Gastroesophageal sphincter (tissue), 4 donors: ENCODE measurements around the gene TAF4. TPM values are rescaled to one million over a fixed set of nuclear protein-coding genes. Genes with fewer than 3 reads are reported as not detected.
A peak's percentile ranks its signal among the peaks of the same experiment; 100 is the strongest.

ENCODE experiments used
- ATAC-seq: fragments of 150-250 bp; one replicate; pipeline ENCODE4 v1.9.1; 2016; ENCODE audit warnings: mild to moderate bottlenecking, moderate library complexity
- H3K27ac ChIP-seq, 4 donors: fragments of 200-600 bp; sonication (generic) in 3 of 4; 1 replicate in 3 of 4; 2 replicates in 1 of 4; pipeline ENCODE4 v1.5.1; 2016 to 2019
- H3K27me3 ChIP-seq: fragments of 200-600 bp; sonication (generic); one replicate; pipeline ENCODE4 v1.5.1; 2019
- H3K36me3 ChIP-seq, 2 donors: fragments of 200-600 bp; sonication (generic); one replicate each; pipeline ENCODE4 v1.5.1; 2019; ENCODE audit warnings: control low read depth in 1 of 2
- H3K4me1 ChIP-seq, 3 donors: fragments of 200-600 bp; sonication (generic); 1 replicate in 2 of 3; 2 replicates in 1 of 3; pipeline ENCODE4 v1.5.1; 2016 to 2019; ENCODE audit warnings: control low read depth in 2 of 3
- H3K4me3 ChIP-seq, 2 donors: fragments of 200-600 bp; sonication (generic); one replicate each; pipeline ENCODE4 v1.5.1; 2019; ENCODE audit warnings: mild to moderate bottlenecking in 1 of 2, moderate library complexity in 1 of 2
- H3K9me3 ChIP-seq, 3 donors: fragments of 200-600 bp; sonication (generic); one replicate each; pipeline ENCODE4 v1.5.1; 2017 to 2019; ENCODE audit warnings: control low read depth in 2 of 3
- EP300 ChIP-seq: sonication (generic); formaldehyde crosslinking; IDR thresholded peaks from one replicate; pipeline ENCODE4 v1.6.1; 2017; ENCODE audit warnings: antibody characterized with exemption, mild to moderate bottlenecking
- POLR2A ChIP-seq, 2 donors: fragments of 450-650 bp; IDR thresholded peaks; one replicate each; pipeline ENCODE4 v1.6.1; 2017; ENCODE audit warnings: antibody characterized with exemption in 2 of 2, mild to moderate bottlenecking in 2 of 2, moderate library complexity in 1 of 2
- POLR2AphosphoS5 ChIP-seq: sonication (generic); formaldehyde crosslinking; IDR thresholded peaks from one replicate; pipeline ENCODE4 v1.6.1; 2017; ENCODE audit warnings: antibody characterized with exemption
- WGBS, 2 donors: methylation state at CpG; one replicate each; pipeline ENCODE4 v1.1.5; 2018; ENCODE audit warnings: low coverage in 1 of 2; 5-methylcytosine and 5-hydroxymethylcytosine counted together
- total RNA-seq, 4 donors: library from RNA; depleted of rRNA; stranded (reverse); fragments of >200 nt; gene quantifications; one replicate each; pipeline ENCODE4 v1.1.0, GENCODE V29; 2016
- TF ChIP-seq, protein P1 (sequence below), 4 experiments: fragments of 200-600 bp in 2 of 4; fragments of 450-650 bp in 2 of 4; sonication (generic) in 1 of 4; IDR thresholded peaks; one replicate each; pipeline ENCODE4 v1.5.1; 2017 to 2019; ENCODE audit warnings: antibody characterized with exemption in 4 of 4, mild to moderate bottlenecking in 2 of 4, moderate library complexity in 2 of 4

TAF4 gene
- total RNA-seq, 4 donors from 2014 or later = 7.6 to 19.9 (median 15.5) TPM

DNA sequence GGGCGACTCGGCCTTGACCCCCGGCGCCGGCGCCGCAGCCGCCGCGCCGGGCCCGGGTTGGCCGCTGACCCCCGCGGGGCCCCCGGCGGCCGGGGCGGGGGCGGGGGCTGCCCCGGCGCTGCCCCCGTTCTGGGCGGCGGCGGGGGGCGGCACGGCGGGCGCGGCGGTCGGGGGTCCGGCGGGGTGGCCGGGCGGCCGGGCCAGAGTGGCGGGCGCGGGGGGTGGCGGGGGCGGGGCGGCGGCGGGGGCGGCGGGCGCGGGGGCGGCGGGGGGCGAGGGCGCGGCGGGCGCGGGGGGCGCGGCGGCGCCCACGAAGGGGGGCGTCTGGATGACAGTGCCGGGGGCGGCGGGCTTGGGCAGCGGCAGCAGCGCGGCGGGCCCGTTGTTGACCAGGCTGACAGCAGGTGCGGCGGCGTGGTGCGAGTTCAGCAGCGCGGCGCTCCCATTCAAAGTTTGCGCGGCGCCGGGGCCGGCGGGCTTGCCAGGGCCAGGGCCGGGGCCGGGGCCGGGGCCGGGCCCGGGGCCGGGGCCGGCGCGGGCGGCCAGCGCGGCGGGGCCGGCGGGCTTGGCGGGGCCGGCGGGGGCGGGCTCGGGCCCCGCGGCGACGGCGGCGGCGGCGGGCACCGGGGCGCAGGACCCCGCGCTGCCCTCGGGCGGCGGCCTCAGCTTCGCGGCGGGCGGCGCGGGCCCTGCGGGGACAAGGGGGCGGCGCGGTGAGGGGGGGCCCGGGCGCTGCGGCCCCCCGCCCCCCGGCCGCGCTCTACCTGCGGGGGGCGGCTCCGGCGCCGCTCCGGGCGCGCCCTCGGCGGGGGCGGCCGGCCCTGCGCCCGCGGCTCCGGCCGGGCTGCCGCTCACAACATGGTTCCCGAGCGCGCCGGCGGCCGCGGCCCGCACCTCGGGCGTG is 659 bp downstream of the TAF4 start:
- peak overlapping the region in 3 of 4 donors; percentile 83 to 93 (median 86) for H3K27ac ChIP-seq
- peak overlapping the region; percentile 74 to 77 for H3K4me3 ChIP-seq
- TF ChIP-seq, protein P1, sequence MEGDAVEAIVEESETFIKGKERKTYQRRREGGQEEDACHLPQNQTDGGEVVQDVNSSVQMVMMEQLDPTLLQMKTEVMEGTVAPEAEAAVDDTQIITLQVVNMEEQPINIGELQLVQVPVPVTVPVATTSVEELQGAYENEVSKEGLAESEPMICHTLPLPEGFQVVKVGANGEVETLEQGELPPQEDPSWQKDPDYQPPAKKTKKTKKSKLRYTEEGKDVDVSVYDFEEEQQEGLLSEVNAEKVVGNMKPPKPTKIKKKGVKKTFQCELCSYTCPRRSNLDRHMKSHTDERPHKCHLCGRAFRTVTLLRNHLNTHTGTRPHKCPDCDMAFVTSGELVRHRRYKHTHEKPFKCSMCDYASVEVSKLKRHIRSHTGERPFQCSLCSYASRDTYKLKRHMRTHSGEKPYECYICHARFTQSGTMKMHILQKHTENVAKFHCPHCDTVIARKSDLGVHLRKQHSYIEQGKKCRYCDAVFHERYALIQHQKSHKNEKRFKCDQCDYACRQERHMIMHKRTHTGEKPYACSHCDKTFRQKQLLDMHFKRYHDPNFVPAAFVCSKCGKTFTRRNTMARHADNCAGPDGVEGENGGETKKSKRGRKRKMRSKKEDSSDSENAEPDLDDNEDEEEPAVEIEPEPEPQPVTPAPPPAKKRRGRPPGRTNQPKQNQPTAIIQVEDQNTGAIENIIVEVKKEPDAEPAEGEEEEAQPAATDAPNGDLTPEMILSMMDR (IDR thresholded peaks at IDR 0.05) = no peak
- TF ChIP-seq POLR2AphosphoS5 = no peak
- no peak for TF ChIP-seq EP300
- TF ChIP-seq POLR2A (IDR thresholded peaks at IDR 0.05) = no peak
- H3K9me3 ChIP-seq = no peaks in the 10 kb centered on the region
- no peaks in the 10 kb centered on the region for H3K27me3 ChIP-seq
- peak; percentile 19 for ATAC-seq
- no peaks in the 10 kb centered on the region for H3K36me3 ChIP-seq
- peaks cover 0 to 53% (median 19%) of the 10 kb centered on the region in 3 donors for H3K4me1 ChIP-seq
- no CpG with 5 or more reads among the region's 165 CpGs for WGBS, 2 donors

DNA sequence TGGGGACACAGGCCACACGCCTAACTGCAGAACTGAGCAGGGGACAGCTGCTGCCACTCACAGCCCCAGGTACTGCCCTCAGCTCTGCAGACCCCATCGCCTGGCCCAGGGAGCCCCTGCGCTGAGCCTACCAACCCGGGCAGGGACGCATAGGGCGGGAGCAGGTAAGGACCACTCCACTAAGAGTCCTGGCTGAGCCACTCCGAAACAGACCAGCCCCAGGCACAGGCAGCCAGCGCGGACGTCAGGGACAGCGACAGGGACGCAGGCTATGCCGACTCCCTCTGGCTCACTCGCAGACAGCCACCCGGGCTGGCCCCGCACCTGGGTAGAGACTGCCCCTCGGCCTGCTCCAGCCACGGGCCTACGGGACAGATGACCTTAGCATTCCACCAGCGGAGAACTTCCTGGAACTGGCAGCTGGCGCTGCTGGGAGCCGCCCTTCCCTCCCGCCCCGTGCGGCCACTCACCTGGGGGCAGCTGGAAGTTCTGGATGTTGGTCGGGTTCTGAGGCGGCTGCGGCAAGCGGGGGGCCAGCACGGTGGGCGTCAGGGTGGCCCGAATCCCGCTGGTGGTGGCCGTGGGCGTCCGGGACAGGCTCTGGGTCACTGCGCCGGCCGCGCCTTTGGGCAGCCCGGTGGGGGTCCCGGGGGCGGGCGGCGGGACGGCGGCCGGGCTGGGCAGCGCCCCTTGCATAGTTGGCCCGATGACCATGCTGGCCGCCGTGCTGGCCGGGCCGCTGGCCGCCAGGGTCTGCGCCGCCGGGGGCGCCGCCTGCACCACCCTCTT is 1.5 kb downstream of the TAF4 start:
- peak overlapping the region; percentile 38 to 55 for H3K4me3 ChIP-seq
- no peaks in the 10 kb centered on the region for H3K9me3 ChIP-seq
- TF ChIP-seq, protein P1 (IDR thresholded peaks at IDR 0.05) = no peak
- TF ChIP-seq POLR2A (IDR thresholded peaks at IDR 0.05) = no peak
- no peak for TF ChIP-seq POLR2AphosphoS5
- no peak for TF ChIP-seq EP300
- H3K27me3 ChIP-seq = no peaks in the 10 kb centered on the region
- ATAC-seq = no peak
- peaks cover 0 to 55% (median 19%) of the 10 kb centered on the region in 3 donors for H3K4me1 ChIP-seq
- H3K36me3 ChIP-seq = no peaks in the 10 kb centered on the region
- WGBS, 2 donors = 20% methylated on average over 1 of the region's 60 CpGs; no CpG with 5 or more reads in 1 of the 2 donors
- peak overlapping the region in 3 of 4 donors; percentile 7 to 38 (median 14) for H3K27ac ChIP-seq

DNA sequence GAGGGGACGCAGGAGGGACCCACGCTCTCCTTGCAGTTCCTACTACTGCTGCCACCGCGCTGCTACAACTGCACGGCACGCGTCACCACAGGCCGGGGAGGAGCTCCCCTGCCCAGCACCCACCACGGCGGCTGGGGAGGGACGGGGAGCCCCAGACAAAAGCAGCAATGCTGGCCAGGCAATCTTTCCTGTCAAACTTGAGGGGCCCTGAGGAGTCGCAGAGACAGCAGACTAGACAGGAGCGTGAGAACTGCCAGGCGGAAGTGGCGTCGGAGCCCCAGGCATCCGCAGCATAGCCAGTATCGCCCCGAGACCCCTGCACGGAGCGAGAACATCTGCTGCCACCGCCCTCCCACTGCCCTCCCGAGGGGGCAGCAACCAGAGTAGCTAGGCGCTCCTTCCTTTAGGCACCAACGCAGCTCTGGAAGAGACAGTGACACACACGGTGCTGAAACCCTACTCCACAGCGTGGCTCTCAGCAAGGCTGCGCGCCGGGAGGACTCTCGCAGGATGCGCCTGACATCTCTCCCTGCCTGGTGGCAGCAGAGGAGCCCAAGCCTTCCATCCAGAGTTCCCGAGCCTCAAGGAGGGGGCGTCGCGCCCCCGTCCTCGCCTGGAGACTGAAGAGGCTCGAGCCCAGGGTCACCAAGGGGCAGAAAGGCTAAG is 2.2 kb downstream of the TAF4 start:
- peak overlapping the region in 1 of 2 donors; percentile 55 for H3K4me3 ChIP-seq
- ATAC-seq = no peak
- H3K27ac ChIP-seq = peak overlapping the region in 2 of 4 donors; percentile 14 to 26
- TF ChIP-seq POLR2AphosphoS5 (no peak), EP300 (no peak), POLR2A (IDR thresholded peaks at IDR 0.05) (no peak)
- TF ChIP-seq, protein P1 (IDR thresholded peaks at IDR 0.05) = no peak
- no CpG with 5 or more reads among the region's 39 CpGs for WGBS, 2 donors
- H3K4me1 ChIP-seq = peaks cover 0 to 53% (median 19%) of the 10 kb centered on the region in 3 donors
- no peaks in the 10 kb centered on the region for H3K27me3 ChIP-seq
- H3K9me3 ChIP-seq = no peaks in the 10 kb centered on the region
- no peaks in the 10 kb centered on the region for H3K36me3 ChIP-seq

DNA sequence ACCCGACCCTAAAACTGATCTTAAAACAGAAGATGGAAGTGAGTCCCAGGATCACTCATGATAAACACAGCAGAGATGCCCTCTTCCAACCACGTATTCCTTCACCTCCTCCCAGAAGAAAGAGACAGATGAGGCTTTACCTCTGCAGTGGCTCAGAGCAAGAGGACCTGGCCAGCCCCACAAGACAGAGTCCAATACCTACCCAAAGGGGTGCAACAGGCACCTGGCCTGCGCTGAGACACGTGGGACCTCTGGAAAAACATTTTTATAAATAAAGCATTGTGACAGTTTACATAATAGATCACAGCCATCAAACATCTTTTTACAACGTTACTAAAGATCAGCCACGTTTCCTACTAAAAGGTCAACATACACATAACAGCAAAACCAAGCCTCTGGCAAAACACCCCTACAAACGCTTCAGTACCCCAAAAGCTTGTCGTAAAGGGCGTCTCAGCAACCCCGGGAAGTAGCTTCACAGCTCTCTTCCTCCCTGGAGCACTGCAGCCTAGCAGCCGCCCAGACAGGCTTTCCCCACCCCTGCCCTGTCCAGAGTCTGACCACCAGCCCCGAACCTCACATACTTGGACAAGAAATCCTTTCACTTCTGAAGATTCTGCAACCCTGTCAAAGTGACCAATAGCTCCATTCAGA is 2.9 kb downstream of the TAF4 start:
- peaks cover 0 to 46% (median 19%) of the 10 kb centered on the region in 3 donors for H3K4me1 ChIP-seq
- H3K27ac ChIP-seq = peak overlapping the region in 1 of 4 donors; percentile 26
- H3K27me3 ChIP-seq = no peaks in the 10 kb centered on the region
- no peak for TF ChIP-seq EP300
- no peak for TF ChIP-seq POLR2A (IDR thresholded peaks at IDR 0.05)
- no peak for TF ChIP-seq POLR2AphosphoS5
- TF ChIP-seq, protein P1 (IDR thresholded peaks at IDR 0.05) = no peak
- no peaks in the 10 kb centered on the region for H3K9me3 ChIP-seq
- no peak for ATAC-seq
- H3K4me3 ChIP-seq = peak overlapping the region in 1 of 2 donors; percentile 55
- no peaks in the 10 kb centered on the region for H3K36me3 ChIP-seq
- WGBS, 2 donors = 36 to 78% methylated on average over 7 to 10 of the region's 12 CpGs
